Activated CD8-positive, alpha-beta memory T cell treated with anti-CD3 and anti-CD28 coated beads for 24 hours (primary cell): ENCODE measurements around the gene YPEL5.
A peak's percentile ranks its signal among the peaks of the same experiment; 100 is the strongest.

Source experiments
- DNase-seq: peaks from one replicate; pipeline ENCODE4 v3.0.0-alpha.2; 2020

YPEL5 gene

DNA sequence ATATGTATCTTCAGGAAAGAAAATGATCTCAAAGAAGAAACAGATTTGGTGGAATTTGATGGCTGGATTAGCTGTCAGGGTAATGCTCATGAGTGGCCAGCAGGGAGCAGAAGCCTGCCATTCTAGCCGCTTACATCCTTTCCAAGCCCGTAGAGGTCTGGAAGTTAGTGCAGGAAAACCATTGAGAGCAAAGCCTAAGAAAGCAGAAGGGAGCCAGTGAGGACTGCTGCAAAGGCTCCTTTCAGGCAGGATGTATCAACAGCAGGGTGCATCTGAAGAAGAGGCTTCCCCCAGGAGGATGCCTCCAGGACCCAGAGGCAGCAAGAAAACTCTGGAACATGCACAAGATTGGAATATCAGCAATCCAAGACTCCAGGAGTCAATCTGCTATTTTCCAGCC lies 61.6 kb downstream of the YPEL5 start:
- DNase-seq, result peak; percentile 72

DNA sequence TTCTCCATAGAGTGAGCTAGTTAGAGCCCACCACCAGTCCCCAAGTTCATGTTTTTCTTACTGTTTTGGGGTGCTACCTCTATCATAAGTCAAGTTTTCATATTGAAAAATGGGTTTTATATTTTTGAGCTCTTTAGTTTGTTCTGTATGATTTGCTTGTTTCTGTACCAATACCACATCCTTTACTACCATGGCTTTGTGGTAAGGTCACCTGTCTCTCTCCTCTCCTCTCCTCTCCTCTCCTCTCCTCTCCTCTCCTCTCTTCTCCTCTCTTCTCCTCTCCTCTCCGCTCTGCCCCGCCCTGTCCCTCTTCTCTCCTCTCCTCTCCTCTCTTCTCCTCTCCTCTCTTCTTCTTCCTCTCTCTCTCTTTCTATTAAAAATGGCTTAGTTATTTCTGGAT lies 62.4 kb downstream of the YPEL5 start:
- no peak for DNase-seq
